Measurements from ENCODE around the gene PTGER2.

The PTGER2 gene

DNA sequence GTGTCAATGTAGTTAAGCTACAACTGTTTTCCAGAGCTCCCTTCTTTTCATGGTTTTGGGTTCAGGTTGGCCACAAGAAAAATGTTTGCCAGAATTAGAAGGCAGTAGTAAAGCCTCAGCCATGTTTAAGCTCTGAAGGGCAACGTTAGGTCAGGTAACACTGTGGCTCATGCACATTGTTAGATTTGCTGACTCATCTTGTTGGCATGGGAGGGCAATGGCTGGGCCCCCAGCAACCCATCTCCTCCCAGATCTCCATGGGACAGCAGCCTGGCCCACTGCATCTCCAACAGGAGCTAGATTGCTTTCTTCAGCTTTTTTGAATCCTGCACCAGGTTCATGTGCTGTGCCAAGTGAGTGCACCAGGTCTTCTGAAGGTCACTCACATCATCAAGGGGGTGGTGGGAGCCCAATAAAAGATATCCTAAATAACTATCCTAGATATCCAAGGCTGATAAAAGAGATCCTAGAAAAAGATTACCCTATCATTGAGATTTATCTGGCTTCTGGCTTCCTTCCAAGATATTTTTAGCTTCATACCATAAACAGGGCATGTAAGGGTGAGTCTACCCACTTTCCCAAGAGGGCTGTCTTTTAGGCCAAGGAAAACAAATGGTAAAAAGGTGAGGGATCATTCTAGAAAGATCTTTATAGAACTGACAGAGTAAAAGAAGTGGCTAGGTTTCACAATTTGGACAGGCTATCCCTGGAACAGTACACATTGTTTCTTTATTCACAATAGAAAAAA, 28.9 kb downstream of the PTGER2 start:
- DNase-seq, result no peak

DNA sequence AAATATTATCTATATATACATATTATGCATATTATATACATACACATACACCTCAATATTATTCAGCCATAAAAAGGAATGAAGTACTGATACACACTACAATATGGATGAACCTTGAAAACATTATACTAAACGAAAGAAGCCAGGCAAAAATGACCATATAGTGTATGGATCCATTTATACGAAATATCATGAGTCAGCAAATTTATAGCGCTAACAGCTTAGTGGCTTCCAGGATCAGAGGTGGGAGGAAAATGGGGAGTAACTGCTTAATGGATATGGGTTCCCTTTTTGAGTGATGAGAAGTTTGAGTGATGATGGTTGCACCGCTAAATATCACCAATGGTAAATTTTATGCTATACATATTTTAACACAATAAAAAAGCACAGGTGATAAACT, 32.7 kb downstream of the PTGER2 start:
- no peak for DNase-seq

DNA sequence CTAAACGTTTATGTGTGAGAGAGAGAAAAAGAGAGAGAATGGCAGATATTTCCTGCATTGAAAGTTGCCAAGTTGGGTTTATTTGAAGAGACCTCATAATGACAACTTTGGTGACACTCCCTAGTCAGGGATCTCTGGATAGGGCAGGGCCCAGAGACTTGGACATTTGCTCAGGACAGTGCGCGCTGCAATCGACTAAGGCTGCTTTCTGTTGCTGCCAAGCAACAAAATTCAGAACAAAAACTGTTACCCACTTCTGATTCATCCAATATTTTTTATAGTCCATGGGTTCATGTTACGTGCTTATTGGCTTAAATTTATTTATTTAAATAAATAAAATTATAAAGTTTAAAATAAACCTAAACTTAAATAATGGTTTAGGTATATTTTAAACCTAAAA, 34.2 kb downstream of the PTGER2 start:
- no peak for DNase-seq

DNA sequence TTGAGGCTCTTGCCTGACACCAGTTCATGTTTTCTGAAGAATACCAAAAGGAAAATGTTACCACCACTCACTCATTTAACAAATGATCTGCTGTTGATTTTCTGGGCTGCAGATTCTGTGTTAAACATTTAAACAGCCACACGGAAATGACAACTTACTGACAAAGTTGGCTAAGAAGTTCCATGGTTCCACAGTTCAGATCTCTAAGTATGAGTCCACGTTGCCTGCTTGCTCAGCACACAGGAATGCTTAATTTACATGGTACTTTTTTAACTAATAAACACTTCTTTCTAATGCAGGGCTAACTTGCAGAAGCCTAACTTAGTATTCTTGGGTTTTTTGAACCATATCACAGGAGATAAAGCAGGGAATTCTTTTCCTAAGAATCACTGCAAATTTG, 34.7 kb downstream of the PTGER2 start:
- DNase-seq, result no peak

DNA sequence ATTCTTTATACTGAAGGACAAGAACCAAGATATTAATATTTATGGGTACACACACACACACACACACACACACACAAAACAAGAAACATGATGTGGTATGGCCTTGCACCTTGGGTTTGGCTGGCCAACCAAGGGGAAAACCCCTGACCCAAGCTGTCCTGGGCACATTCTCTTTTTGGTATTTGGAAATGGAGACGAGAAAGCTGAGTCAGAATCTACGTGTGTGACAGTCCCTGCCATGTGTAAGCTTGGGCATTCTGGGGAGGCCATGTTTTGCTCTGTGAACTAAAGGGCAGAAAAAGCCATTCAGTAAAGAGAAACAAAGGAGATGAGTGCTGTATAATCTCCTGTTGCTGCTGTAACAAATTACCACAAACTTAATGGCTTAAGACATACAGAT, 35.6 kb downstream of the PTGER2 start:
- DNase-seq, result no peak

DNA sequence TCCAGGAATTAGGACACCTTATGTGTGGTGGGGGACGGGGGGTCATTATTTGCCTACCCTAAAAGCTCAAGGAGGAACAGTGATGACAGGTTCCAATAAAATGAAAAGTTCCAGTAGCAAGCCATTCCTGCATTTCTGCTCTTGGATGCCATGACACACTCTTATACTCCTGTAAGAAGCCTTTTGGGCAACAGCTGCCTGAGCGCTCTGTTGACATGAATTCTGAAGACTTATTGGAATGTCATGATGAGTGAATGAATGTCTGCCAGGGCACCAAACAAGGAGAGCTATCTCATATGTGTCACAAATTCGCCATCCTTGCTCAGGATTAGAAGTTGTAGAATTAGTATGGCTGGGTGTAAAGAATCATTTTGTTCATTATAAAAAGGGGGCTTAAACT, 36.3 kb downstream of the PTGER2 start:
- no peak for DNase-seq

DNA sequence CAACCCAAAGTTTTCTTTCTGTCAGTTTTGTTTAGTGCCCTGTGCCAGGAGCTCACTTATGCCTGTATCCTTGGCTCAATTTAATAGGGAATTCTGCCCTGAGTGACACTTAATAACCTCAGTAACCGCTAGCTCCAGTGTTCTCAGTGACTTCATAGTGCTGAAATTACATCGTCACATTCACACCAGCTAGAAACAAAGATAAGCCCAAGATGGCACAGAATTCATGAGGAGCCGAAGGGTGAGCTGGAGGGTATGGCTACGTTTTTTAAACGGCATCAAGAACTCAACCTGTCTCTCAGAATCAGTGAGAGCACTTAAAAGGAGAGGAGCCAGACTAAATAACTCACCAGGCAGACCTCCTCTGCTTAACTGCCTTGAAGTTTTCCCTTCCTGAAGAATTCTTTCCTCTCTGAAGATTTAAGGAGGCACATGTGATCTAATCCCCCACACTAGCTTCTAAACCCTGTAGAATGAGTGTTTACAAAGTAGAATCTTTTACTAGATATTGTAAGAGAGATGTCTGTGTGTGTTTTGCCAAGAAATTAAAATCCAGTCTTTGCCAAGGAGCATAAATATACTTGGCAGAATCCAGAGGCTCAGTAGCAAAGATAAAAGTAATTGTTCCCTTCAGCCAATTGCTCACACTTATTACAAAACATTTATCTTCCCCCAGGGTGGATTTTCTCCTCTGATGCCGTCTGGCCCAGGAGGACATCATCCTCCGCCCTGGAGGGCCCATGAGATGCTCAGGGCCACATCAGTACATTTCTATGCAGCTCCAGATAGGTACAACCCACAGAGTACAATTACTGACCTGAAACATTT, 37.3 kb downstream of the PTGER2 start:
- no peak for DNase-seq

DNA sequence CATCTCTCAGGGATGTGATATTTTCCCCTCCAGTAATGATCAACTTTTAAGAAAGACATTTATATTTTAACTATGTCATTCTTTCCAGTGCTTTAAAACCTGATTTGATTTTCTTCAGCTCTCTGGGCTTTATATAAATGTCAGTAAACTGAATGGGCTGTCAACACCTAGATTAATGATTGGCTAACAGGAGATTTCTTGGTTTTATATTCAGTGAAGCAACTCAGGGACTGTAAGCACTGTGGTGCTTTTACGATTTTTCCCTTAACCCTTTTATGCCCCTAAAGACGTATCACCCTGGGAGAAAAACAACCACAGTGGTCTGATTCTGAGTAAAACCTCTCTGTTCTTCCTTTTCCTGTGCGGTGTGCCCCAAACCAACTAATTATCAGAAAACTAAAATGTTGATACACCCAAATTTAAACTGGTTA, 38.0 kb downstream of the PTGER2 start:
- DNase-seq, result no peak

DNA sequence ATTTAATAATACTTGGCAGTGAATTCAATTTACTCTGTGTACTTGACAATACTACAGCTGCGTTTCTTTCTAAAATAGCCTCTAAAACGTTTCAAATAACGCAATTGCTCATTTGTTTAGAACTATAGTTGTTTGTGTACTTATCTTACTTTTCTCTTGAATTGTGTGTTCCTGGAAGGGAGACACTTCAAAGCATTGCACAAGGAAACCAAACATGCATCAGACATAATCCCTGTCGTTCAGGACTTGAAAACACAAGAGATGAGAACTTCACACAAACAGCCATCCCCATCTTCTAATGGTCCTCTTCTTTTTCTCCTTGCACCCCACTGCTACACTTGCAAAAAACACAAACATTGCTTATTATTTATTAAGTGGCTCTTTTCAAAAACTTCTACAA, 38.5 kb downstream of the PTGER2 start:
- DNase-seq, result no peak

DNA sequence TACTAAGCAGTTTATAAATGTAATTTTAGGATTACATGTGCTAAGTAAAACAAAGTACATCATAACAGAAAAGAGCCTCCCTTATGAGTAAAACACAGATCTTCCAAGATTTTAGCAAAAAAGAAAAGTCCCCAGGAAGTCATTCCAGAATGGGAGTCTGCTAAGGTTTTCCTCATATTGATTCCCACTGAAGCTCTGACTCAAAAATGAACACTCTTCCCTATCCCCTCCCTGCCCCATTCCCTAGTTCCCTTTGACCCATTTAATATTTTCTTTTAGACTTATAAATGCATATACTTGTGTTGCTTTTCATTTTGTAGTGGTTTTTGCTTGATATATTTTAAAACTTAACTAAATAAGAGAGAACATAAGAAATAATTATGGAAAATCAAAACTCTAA, 40.1 kb downstream of the PTGER2 start:
- DNase-seq, result no peak

DNA sequence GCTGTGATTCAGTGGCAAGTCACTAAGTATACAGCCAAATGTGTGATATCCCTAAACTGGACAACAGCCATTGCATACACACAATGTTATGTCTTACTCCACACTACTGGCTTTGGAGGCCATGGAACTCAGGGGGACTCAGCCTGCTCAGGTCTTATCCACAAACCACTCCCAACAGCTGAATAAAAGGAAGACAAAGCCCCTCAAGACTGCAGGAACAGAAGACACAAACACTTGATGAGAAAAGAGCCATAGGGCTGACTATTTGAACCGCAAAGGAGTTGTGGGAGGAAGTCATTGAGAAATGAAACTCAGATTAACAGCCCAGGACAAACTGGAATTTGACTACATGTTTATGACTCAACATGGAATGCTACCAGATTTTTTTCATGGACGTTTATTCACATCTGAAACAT, 40.9 kb downstream of the PTGER2 start:
- no peak for DNase-seq

DNA sequence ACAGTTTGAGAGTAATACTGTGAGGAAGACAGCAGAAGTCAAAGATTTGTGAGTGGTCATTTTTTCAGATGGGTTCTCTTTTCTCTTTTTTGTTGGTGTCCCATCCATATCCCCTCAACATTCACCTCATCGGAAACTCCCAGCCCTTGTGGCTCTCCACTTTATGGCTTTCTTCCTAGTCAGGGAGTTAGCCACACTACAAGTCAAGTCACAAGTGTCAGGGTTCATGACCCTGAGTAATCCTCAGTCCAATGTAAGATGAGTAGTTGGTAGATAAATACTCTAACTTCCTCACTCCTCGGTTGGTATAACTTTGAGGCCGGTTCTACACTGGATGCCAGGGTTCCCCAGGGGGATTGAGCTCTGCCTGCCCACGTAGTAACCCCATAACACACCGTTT, 41.4 kb downstream of the PTGER2 start:
- DNase-seq, result no peak

DNA sequence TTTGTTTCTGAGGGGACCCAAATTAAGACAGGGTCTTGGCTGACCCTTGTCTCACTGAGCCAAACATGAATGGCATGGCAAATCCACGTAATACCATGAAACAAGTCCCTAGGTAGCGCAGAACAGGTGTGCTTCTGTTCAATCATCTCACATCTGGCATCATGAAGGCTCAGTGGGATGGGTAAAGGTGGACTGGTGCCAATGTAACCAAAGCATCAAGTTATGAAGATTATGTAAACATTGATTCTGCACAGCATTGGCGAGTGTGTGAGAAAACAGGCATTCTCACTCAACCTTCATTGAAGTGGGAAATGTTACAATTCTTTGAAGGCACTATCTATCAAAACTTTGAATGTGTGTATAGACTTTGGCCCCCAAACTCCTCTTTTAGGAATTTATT, 41.9 kb downstream of the PTGER2 start:
- DNase-seq, result peak; percentile 74

DNA sequence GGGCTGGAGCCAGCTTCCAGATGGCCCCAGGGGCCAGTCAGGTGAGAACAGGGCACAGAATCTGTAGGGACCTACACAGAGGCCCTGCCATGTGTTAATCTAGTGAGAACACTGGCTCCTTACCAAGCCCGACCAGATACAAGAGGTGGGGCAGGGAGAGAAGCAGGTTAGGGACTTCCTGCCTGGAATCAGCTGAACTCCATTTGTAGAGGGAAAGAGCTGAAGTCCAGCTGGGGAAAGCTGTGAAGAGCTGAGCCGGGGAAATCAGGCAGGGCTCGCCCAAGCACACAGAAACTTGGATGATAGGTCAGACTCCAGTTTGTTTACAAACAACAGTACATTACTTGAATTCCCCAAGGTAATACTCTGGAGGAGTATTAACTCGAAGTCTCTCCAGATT, 46.7 kb downstream of the PTGER2 start:
- no peak for DNase-seq

DNA sequence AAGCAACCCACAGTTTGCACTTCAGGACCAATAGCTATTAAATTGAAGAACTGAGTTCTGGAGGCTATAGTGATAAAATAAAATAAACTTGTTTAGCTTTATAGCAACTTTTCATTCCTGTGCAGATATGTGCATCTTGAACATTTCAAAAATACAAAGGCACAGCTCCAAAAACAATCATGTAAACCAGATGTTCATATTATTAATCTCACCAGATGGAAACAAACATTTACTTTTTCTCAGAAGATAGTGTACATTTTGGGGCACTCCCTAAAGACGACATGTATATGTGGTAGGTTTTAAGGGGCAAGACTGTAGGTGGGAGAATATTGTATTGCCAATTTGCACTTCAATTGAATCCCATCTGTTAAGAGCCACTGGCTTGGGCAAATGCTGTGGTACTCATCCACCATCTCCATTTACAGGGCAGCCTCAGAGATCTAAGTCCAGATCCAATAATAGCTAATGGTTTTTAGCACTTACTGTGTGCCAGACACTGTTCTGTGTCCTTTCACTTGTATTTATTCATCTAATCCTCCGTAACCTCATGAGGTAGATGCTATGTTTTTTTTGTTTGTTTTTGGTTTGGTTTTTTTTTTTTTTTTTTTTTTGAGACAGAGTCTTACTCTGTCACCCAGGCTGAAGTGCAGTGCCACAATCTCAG, 49.1 kb downstream of the PTGER2 start:
- no peak for DNase-seq

DNA sequence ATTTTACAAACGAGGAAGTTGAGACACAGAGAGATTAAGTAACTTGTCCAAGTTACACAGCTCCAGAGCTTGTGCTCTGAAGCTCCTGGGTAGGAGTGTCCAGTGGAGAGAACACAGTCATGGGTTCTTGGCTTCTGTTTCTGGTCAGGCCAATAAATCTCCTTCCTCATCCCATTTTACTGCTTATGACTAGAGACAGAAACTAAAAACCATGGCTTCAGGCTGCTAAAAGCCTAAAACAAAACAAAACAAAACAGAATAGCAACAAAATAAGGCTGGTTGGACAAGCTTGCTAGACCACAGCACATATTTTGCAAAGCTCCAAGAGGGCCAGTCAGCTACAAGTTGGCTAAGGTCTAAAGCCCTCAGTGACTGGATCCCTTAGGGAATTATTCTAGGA, 49.8 kb downstream of the PTGER2 start:
- no peak for DNase-seq

DNA sequence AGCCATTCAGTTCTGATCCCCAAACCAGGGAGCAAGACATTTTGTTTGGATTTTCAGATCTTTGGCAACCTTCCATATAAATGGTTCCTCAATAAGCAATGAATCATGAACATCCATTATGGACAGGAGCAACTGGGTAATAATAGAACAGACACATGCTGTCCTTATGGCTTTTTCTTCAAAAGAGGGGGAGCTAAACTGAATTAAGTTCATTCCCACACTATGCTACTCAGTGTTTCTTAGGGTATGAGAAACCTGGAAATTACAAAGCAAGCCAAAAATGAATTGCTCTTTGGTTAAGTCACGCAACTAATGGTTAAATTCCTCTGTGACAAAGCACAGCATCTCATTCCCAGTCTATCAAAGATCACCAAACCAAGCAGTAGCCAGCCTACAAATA, 51.0 kb downstream of the PTGER2 start:
- no peak for DNase-seq

DNA sequence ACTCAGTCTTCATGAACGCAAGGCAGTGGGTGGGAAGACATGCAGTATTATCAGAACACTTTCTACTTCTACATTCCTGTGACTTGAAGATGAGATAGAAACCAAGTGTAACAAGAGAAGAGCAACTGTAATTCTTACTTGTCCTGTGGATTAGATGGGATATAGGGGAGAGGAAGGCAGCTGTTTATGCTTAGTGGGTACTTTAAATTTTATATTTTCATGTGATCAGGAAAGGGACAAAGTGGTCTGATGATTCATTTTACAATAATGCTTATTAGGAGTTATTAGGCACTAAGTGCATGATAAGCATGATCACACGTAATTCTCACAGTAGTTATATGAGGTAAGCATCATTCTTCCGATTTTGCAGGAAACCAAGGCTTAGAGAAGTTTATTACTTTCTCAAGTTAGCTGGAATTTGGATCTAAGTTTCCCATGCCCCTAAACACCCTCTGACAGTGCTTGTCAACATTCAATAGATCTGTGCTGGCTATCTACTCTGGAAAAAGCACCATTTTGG, 52.7 kb downstream of the PTGER2 start:
- no peak for DNase-seq

DNA sequence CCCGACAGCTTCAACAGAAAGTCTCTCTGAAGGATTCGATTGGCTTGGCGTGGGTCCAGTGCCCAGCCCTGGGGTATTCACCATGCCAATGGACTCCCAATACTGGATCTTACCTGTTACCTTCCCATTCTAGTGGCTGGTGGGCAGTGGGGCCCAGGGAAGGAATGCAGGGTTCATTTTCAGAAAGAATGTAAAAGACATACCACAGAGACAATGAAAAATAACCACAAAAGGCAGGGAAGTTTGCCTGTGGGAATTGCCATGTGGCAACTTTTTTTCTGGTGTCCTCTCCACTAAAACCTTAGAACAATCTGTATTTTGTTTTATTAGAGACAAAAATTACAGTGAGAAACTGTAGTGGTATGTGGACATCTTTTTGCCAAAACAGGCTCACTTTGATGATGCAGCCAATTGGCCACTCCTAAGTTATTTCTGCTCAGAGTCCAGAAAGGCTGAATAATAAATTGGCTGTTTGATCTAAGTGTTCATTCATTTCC, 55.2 kb downstream of the PTGER2 start:
- no peak for DNase-seq

DNA sequence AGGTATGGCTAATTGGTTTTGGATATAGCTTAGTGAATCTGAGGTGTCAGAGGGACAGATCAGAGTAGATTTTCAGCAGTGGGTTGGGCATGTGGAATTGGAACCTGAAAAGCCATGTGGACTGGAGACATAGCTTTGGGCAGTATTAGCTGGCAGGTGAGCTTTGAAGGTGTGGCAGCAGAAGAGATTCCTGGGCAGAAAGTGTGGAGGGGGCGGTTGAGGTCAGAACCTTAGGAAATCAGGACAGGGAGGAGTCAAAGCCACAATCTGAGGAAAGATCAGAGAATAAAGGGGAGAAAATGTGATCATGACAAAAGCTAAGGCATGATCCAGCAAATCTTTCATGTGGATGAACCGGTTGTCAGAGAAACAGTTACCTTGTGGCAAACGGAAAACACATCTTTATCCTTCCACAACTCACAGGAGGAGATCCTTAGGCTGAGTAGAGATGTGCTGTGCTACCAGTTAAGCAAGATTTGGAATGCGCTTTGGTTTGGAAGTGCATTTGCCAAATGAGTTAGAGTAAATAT, 56.4 kb downstream of the PTGER2 start:
- DNase-seq, result no peak

DNA sequence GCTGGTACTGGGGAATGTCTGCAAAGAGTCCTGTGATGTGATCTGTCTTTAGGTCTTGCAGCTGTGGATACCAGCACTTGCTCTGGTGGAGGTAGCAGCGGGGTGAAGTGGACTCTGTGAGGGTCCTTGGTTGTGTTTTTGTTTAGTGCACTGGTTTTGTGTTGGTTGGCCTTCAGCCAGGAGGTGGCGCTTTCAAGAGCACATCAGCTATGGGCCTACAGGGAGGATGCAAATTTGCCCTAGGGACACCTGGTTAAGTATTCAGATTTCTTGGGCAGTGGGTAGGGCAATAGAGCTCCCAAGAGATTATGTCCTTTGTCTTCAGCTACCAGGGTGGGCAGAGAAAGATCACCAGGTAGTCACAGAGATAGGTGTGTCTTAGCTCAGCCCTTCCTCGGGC, 63.8 kb downstream of the PTGER2 start:
- no peak for DNase-seq
